Lower leg skin (tissue), 3 donors: ENCODE measurements around the gene COG4.

Source experiments
- POLR2A ChIP-seq, 2 donors: fragments of 450-650 bp; IDR thresholded peaks; one replicate each; pipeline ENCODE4 v1.6.1; 2016 to 2017; ENCODE audit warnings: antibody characterized with exemption in 2 of 2, mild to moderate bottlenecking in 1 of 2, moderate library complexity in 1 of 2
- TF ChIP-seq, protein P1 (sequence below), 3 donors: fragments of 450-650 bp; IDR thresholded peaks; one replicate each; pipeline ENCODE4 v1.5.1; 2016; ENCODE audit warnings: antibody characterized with exemption in 3 of 3, mild to moderate bottlenecking in 3 of 3, moderate library complexity in 2 of 3

DNA sequence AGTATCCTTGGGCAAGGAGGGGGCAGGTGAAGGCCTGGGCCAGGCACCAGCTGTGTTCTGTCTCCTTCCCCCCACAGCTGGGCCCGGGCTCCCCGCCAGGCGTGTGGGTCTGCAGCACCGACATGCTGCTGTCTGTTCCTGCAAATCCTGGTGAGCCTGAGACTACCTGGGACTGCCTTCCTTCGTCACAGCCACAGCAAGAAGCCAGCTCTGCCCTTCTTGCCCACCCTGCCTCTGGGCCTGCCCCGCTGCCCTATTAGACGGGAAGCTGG, 56.6 kb downstream of the COG4 start:
- TF ChIP-seq, protein P1, sequence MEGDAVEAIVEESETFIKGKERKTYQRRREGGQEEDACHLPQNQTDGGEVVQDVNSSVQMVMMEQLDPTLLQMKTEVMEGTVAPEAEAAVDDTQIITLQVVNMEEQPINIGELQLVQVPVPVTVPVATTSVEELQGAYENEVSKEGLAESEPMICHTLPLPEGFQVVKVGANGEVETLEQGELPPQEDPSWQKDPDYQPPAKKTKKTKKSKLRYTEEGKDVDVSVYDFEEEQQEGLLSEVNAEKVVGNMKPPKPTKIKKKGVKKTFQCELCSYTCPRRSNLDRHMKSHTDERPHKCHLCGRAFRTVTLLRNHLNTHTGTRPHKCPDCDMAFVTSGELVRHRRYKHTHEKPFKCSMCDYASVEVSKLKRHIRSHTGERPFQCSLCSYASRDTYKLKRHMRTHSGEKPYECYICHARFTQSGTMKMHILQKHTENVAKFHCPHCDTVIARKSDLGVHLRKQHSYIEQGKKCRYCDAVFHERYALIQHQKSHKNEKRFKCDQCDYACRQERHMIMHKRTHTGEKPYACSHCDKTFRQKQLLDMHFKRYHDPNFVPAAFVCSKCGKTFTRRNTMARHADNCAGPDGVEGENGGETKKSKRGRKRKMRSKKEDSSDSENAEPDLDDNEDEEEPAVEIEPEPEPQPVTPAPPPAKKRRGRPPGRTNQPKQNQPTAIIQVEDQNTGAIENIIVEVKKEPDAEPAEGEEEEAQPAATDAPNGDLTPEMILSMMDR (IDR thresholded peaks at IDR 0.05): no peak
- TF ChIP-seq POLR2A (IDR thresholded peaks at IDR 0.05): no peak
